ENCODE results near the gene PUM1. TPM values are rescaled to one million over a fixed set of nuclear protein-coding genes. Genes with fewer than 3 reads are reported as not detected.

Gene PUM1
- total RNA-seq, 4 donors from 2014 or later: 83.2 to 118 (median 106) TPM

GRCh38 chr1:30888975-30889374 lies 176.5 kb downstream of the PUM1 start:
- DNase-seq (ENCODE audit: low spot score in 2 of 2): no peak
- H3K4me3 ChIP-seq (ENCODE audit: low read depth, poor library complexity, severe bottlenecking): no peak overlapping the region
- 81 to 86% methylated on average over 3 of the region's 3 CpGs for WGBS, 2 donors
- intact Hi-C loops (cut with DNase I; ENCODE audit: low total_unique reads): no loop called here
- TF ChIP-seq CTCF (IDR thresholded peaks at IDR 0.05) (no peak), POLR2A (IDR thresholded peaks at IDR 0.05) (no peak)

GRCh38 chr1:30888391-30888790 lies 177.1 kb downstream of the PUM1 start:
- H3K4me3 ChIP-seq (ENCODE audit: low read depth, poor library complexity, severe bottlenecking): no peak overlapping the region
- WGBS, 2 donors: 26 to 40% methylated on average over 7 to 8 of the region's 8 CpGs
- TF ChIP-seq POLR2A (IDR thresholded peaks at IDR 0.05) (no peak), CTCF (IDR thresholded peaks at IDR 0.05) (no peak)
- intact Hi-C loops (cut with DNase I; ENCODE audit: low total_unique reads): no loop called here
- no peak for DNase-seq (ENCODE audit: low spot score in 2 of 2)

- no peak for TF ChIP-seq POLR2A (IDR thresholded peaks at IDR 0.05)
- no peak for TF ChIP-seq CTCF (IDR thresholded peaks at IDR 0.05)
- intact Hi-C loops (cut with DNase I; ENCODE audit: low total_unique reads): no loop called here
- no peak for DNase-seq (ENCODE audit: low spot score in 2 of 2)
- WGBS, 2 donors: 73 to 79% methylated on average over 10 of the region's 10 CpGs
- no peak overlapping the region for H3K4me3 ChIP-seq (ENCODE audit: low read depth, poor library complexity, severe bottlenecking)
Measured at GRCh38 chr1:30887485-30888315, 177.8 kb downstream of the PUM1 start.

- WGBS, 2 donors: 76 to 87% methylated on average over 10 to 12 of the region's 12 CpGs
- no peak overlapping the region for H3K4me3 ChIP-seq (ENCODE audit: low read depth, poor library complexity, severe bottlenecking)
- intact Hi-C loops (cut with DNase I; ENCODE audit: low total_unique reads): no loop called here
- TF ChIP-seq POLR2A (IDR thresholded peaks at IDR 0.05) (no peak), CTCF (IDR thresholded peaks at IDR 0.05) (no peak)
- DNase-seq (ENCODE audit: low spot score in 2 of 2): no peak
Measured at GRCh38 chr1:30886710-30887428, 178.6 kb downstream of the PUM1 start.

- intact Hi-C loops (cut with DNase I; ENCODE audit: low total_unique reads): no loop called here
- TF ChIP-seq CTCF (IDR thresholded peaks at IDR 0.05) (no peak), POLR2A (IDR thresholded peaks at IDR 0.05) (no peak)
- no peak for DNase-seq (ENCODE audit: low spot score in 2 of 2)
- WGBS, 2 donors: 69 to 74% methylated on average over 17 of the region's 17 CpGs
- no peak overlapping the region for H3K4me3 ChIP-seq (ENCODE audit: low read depth, poor library complexity, severe bottlenecking)
Measured at GRCh38 chr1:30885570-30886522, 179.7 kb downstream of the PUM1 start.

Measured in lower leg skin (tissue), 4 donors.